ENCODE results near the gene DGCR8. TPM values are rescaled to one million over a fixed set of nuclear protein-coding genes. Genes with fewer than 3 reads are reported as not detected.

DGCR8 gene
- total RNA-seq, result 38.1 TPM

DNA sequence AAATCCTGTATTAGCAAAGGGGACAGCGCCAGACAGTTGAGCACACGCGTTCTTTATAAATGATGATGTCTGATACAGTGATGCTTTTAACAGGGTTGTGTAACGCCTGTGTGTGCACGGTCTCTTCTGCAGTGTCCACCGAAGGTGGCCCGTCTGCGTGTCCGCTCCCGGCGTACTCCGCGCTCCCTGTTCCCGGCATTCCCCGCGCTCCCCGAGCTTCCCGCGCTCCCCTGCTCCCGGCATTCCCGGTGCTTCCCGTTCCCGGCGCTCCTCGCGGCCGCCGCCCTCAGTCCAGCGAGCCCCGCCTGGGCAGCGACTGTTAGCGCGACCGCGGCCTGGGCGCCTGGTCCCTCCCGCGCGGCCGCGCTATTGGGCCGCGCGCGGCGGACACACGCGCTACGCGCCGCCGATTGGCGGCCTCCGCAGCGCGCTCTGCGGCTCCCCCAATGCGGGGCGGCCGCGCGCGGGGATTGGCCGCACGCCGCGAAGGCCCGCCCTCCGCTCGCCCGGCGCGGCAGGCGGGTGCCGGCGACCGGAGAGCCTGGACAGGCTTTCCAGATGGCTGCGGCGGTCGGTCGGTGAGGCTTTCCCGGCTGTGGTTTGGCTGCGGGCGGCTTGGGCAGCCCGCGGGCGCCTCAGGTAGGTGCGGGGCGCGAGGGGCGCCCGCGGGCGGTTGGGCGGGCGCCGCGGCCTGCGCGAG lies at the start of gene DGCR8:
TSS of gene DGCR8 (plus strand) at position 497 of the 700 bp plus-strand sequence. CDS start 5,723 bp downstream, outside the sequence.
- Histone ChIP-seq H3K9me3 (ENCODE audit: control insufficient read depth in 3 of 3, low read length in 3 of 3) (no peaks in the 10 kb centered on the region), H3K9ac (ENCODE audit: low read depth in 1 of 3, low read length in 3 of 3) (peak within 1 kb of the TSS; percentile 88 to 94 (median 92)), H3K36me3 (ENCODE audit: control insufficient read depth in 3 of 3, insufficient read depth in 3 of 3, low read length in 3 of 3) (peaks cover 0 to 6% (median 0%) of the 10 kb centered on the region in 3 donors), H3K27ac (ENCODE audit: low read depth, low read length) (peak within 1 kb of the TSS; percentile 86), H3K4me3 (ENCODE audit: low read length in 3 of 3) (peak within 1 kb of the TSS; percentile 86 to 98 (median 95)), H3K4me1 (ENCODE audit: control insufficient read depth in 3 of 3, insufficient read depth in 3 of 3, low read length in 3 of 3) (peaks cover 36 to 45% (median 43%) of the 10 kb centered on the region in 3 donors), H3K27me3 (ENCODE audit: control insufficient read depth in 3 of 3, insufficient read depth in 3 of 3, low read length in 3 of 3) (no peaks in the 10 kb centered on the region)

DNA sequence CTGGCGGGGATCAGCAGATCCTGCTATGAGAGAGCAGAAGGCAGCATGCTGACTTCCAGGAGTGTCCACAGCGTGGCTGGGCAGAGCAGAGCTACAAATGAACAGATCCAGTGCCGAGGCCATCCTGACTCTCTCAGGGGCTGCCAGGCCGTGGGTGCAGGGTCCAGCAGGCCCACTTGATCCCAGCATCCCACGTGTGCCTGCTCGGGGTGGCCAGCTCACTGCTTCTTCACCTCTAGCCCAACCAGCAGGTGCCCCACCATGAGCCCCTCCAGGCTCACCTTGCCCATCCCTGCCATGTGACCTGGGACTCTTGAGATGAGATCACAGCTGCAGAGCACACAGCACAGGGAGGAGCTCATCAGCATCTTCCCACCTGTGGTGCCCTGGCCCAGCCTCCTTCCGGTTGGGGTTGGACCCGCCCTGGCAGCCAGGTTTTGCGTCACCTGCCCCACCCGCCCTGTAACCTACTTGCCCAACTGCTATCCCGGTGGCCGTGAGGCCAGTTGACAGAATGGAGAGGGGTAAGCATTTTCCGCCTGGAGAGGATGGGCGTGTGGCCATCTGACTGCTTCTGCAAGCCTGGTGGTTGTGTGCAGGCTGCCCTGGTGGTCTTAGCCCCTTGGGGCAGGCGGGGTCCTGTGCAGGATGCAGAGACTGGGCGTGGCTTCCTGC lies 48.2 kb upstream of the DGCR8 start:
- H3K4me1 ChIP-seq (ENCODE audit: control insufficient read depth in 3 of 3, insufficient read depth in 3 of 3, low read length in 3 of 3), result peaks cover 30 to 59% (median 56%) of the 10 kb centered on the region in 3 donors
- H3K9me3 ChIP-seq (ENCODE audit: control insufficient read depth in 3 of 3, low read length in 3 of 3), result no peaks in the 10 kb centered on the region
- peak overlapping the region in 1 of 3 donors; percentile 66 for H3K9ac ChIP-seq (ENCODE audit: low read depth in 1 of 3, low read length in 3 of 3)
- H3K36me3 ChIP-seq (ENCODE audit: control insufficient read depth in 3 of 3, insufficient read depth in 3 of 3, low read length in 3 of 3), result peaks cover 4 to 20% (median 9%) of the 10 kb centered on the region in 3 donors
- no peak overlapping the region for H3K4me3 ChIP-seq (ENCODE audit: low read length in 3 of 3)
- H3K27me3 ChIP-seq (ENCODE audit: control insufficient read depth in 3 of 3, insufficient read depth in 3 of 3, low read length in 3 of 3), result no peaks in the 10 kb centered on the region
- H3K27ac ChIP-seq (ENCODE audit: low read depth, low read length), result no peak overlapping the region

DNA sequence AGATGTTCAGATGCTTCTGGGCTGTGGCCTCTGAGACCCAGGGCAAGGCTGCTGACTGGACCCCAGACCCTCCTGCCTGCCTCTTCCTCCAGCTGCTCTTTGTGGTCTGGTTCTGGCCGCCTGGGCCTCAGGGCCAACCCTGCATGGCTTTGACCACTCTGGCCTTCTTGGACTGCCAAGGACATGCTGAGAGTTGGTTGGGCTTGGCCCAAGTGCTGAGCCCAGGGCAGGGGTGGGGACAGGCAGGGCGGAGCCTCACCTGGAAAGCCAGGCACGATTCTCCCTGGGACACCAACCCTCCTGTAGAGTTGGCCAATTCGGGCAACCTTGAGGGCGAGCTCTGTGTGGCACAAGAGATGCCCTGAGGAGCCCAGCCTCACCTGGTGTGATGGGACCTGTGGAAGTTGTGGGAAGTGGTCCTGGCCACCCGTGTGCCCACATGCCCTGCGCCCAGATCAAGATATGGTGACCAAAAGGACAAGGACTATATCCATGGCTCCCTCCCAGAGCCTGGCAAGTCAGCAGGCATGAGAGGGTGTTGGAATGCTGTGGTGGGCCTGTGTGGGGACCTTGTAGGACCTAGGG lies 47.5 kb upstream of the DGCR8 start:
- Histone ChIP-seq H3K36me3 (ENCODE audit: control insufficient read depth in 3 of 3, insufficient read depth in 3 of 3, low read length in 3 of 3) (peaks cover 7 to 22% (median 16%) of the 10 kb centered on the region in 3 donors), H3K9me3 (ENCODE audit: control insufficient read depth in 3 of 3, low read length in 3 of 3) (no peaks in the 10 kb centered on the region), H3K27ac (ENCODE audit: low read depth, low read length) (peak overlapping the region; percentile 74), H3K4me1 (ENCODE audit: control insufficient read depth in 3 of 3, insufficient read depth in 3 of 3, low read length in 3 of 3) (peaks cover 30 to 59% (median 56%) of the 10 kb centered on the region in 3 donors), H3K27me3 (ENCODE audit: control insufficient read depth in 3 of 3, insufficient read depth in 3 of 3, low read length in 3 of 3) (no peaks in the 10 kb centered on the region), H3K4me3 (ENCODE audit: low read length in 3 of 3) (peak overlapping the region in 2 of 3 donors; percentile 40 to 41), H3K9ac (ENCODE audit: low read depth in 1 of 3, low read length in 3 of 3) (peak overlapping the region; percentile 28 to 66 (median 45))

DNA sequence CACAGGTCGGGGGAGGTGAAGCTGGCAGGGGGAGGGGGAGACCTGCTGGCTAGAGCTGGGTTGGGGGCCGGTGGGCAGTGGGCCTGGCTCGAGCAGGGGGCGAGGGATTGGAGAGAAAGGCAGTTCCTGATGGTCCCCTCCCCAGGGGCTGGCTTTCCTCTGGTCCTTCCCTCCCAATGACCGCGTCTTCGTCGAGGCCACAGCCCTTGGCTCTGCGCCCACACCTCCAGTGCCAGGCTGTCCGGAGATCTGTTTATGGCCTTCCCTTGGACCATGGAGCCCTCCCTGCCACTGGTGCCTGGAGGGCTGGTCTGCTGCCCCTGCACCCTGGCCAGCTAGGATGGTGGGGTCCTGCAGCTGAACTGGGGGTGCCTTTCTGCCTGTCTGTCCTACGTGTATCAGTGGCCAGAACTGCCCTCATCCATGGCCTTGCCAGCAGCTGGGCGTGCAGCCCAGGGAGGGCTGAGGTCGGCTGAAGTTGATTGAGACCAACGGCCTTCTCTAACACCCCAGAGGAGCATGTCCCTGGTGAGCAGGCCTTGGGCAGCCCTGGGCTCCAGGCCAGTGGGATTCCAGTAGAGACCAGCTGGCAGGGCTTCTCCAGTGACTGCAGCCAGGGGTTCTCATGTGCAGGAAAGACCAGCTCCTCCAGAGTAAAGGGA lies 46.9 kb upstream of the DGCR8 start:
- H3K4me1 ChIP-seq (ENCODE audit: control insufficient read depth in 3 of 3, insufficient read depth in 3 of 3, low read length in 3 of 3), result peaks cover 30 to 59% (median 55%) of the 10 kb centered on the region in 3 donors
- H3K4me3 ChIP-seq (ENCODE audit: low read length in 3 of 3), result peak overlapping the region in 2 of 3 donors; percentile 40 to 45
- peak overlapping the region; percentile 74 for H3K27ac ChIP-seq (ENCODE audit: low read depth, low read length)
- no peaks in the 10 kb centered on the region for H3K27me3 ChIP-seq (ENCODE audit: control insufficient read depth in 3 of 3, insufficient read depth in 3 of 3, low read length in 3 of 3)
- peak overlapping the region; percentile 45 to 66 (median 53) for H3K9ac ChIP-seq (ENCODE audit: low read depth in 1 of 3, low read length in 3 of 3)
- no peaks in the 10 kb centered on the region for H3K9me3 ChIP-seq (ENCODE audit: control insufficient read depth in 3 of 3, low read length in 3 of 3)
- H3K36me3 ChIP-seq (ENCODE audit: control insufficient read depth in 3 of 3, insufficient read depth in 3 of 3, low read length in 3 of 3), result peaks cover 13 to 28% (median 20%) of the 10 kb centered on the region in 3 donors

DNA sequence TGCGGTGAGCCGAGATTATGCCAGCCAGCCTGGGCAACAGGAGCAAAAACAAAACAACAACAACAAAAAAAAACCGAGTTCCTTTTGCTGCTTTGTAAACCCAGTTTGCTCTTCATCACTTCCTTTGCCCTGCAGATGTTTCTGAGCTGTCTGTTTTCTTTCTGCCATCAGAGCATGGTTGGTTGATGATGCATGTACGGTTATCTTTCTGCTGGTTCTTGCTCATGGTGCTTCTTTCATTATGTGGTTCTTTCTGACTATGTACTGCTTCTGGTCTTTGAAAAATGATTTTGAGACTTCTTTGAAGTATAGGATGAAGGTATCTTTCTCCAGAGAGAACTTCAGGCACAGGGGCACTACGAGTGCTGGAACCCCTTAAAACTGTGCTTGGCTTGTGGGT lies 45.9 kb upstream of the DGCR8 start:
- Histone ChIP-seq H3K9me3 (ENCODE audit: control insufficient read depth in 3 of 3, low read length in 3 of 3) (no peaks in the 10 kb centered on the region), H3K4me1 (ENCODE audit: control insufficient read depth in 3 of 3, insufficient read depth in 3 of 3, low read length in 3 of 3) (peaks cover 29 to 52% (median 46%) of the 10 kb centered on the region in 3 donors), H3K27ac (ENCODE audit: low read depth, low read length) (no peak overlapping the region), H3K27me3 (ENCODE audit: control insufficient read depth in 3 of 3, insufficient read depth in 3 of 3, low read length in 3 of 3) (no peaks in the 10 kb centered on the region), H3K36me3 (ENCODE audit: control insufficient read depth in 3 of 3, insufficient read depth in 3 of 3, low read length in 3 of 3) (peaks cover 18 to 32% (median 26%) of the 10 kb centered on the region in 3 donors), H3K9ac (ENCODE audit: low read depth in 1 of 3, low read length in 3 of 3) (no peak overlapping the region), H3K4me3 (ENCODE audit: low read length in 3 of 3) (no peak overlapping the region)

- Histone ChIP-seq H3K27me3 (ENCODE audit: control insufficient read depth in 3 of 3, insufficient read depth in 3 of 3, low read length in 3 of 3) (no peaks in the 10 kb centered on the region), H3K9ac (ENCODE audit: low read depth in 1 of 3, low read length in 3 of 3) (peak overlapping the region in 1 of 3 donors; percentile 33), H3K36me3 (ENCODE audit: control insufficient read depth in 3 of 3, insufficient read depth in 3 of 3, low read length in 3 of 3) (peaks cover 23 to 43% (median 37%) of the 10 kb centered on the region in 3 donors), H3K4me1 (ENCODE audit: control insufficient read depth in 3 of 3, insufficient read depth in 3 of 3, low read length in 3 of 3) (peaks cover 22 to 47% (median 38%) of the 10 kb centered on the region in 3 donors), H3K27ac (ENCODE audit: low read depth, low read length) (no peak overlapping the region), H3K9me3 (ENCODE audit: control insufficient read depth in 3 of 3, low read length in 3 of 3) (no peaks in the 10 kb centered on the region), H3K4me3 (ENCODE audit: low read length in 3 of 3) (no peak overlapping the region)
Observed at GRCh38 chr22:20035375-20036083, 44.5 kb upstream of the DGCR8 start.

DNA sequence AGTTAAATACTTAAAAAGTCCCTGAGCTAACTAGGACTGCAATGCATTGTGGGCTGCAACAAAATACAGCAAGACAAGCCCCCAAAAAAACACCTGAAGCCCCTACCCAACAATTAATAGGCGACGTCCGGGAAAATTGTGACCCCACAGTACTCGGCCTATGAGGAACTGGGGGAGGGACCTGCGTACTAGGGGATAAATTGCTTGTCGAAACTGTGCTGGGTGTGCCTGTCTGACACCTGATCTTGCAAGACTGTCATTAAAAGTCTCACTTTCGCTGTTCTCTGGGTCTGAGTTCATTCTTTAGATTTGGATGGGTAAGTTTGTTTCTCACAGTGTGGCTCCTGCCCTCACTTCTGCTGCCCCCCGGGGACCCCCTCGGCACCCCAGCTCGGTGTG lies 44.0 kb upstream of the DGCR8 start:
- no peaks in the 10 kb centered on the region for H3K9me3 ChIP-seq (ENCODE audit: control insufficient read depth in 3 of 3, low read length in 3 of 3)
- no peak overlapping the region for H3K4me3 ChIP-seq (ENCODE audit: low read length in 3 of 3)
- peaks cover 26 to 47% (median 40%) of the 10 kb centered on the region in 3 donors for H3K36me3 ChIP-seq (ENCODE audit: control insufficient read depth in 3 of 3, insufficient read depth in 3 of 3, low read length in 3 of 3)
- peaks cover 22 to 47% (median 38%) of the 10 kb centered on the region in 3 donors for H3K4me1 ChIP-seq (ENCODE audit: control insufficient read depth in 3 of 3, insufficient read depth in 3 of 3, low read length in 3 of 3)
- no peaks in the 10 kb centered on the region for H3K27me3 ChIP-seq (ENCODE audit: control insufficient read depth in 3 of 3, insufficient read depth in 3 of 3, low read length in 3 of 3)
- no peak overlapping the region for H3K27ac ChIP-seq (ENCODE audit: low read depth, low read length)
- H3K9ac ChIP-seq (ENCODE audit: low read depth in 1 of 3, low read length in 3 of 3), result no peak overlapping the region

- no peak overlapping the region for H3K9ac ChIP-seq (ENCODE audit: low read depth in 1 of 3, low read length in 3 of 3)
- no peak overlapping the region for H3K4me3 ChIP-seq (ENCODE audit: low read length in 3 of 3)
- peaks cover 26 to 41% (median 37%) of the 10 kb centered on the region in 3 donors for H3K36me3 ChIP-seq (ENCODE audit: control insufficient read depth in 3 of 3, insufficient read depth in 3 of 3, low read length in 3 of 3)
- H3K27ac ChIP-seq (ENCODE audit: low read depth, low read length), result no peak overlapping the region
- no peaks in the 10 kb centered on the region for H3K27me3 ChIP-seq (ENCODE audit: control insufficient read depth in 3 of 3, insufficient read depth in 3 of 3, low read length in 3 of 3)
- H3K9me3 ChIP-seq (ENCODE audit: control insufficient read depth in 3 of 3, low read length in 3 of 3), result no peaks in the 10 kb centered on the region
- H3K4me1 ChIP-seq (ENCODE audit: control insufficient read depth in 3 of 3, insufficient read depth in 3 of 3, low read length in 3 of 3), result peaks cover 22 to 41% (median 33%) of the 10 kb centered on the region in 3 donors
Observed at GRCh38 chr22:20036535-20037392, 43.3 kb upstream of the DGCR8 start.

Measured in skeletal muscle tissue (tissue), 4 donors.